NT2/D1 (cell line): Measurements from ENCODE around the gene MLLT6.

Experiments used
- DNase-seq: peaks from one replicate; pipeline ENCODE4 v3.0.0-alpha.2; 2011; ENCODE audit warnings: low read depth, low spot score
- H3K27me3 ChIP-seq: 2 replicates; pipeline ENCODE4 v1.6.0; 2011; ENCODE audit warnings: mild to moderate bottlenecking; ENCODE audit not compliant: insufficient read length, insufficient read depth
- H3K36me3 ChIP-seq: 2 replicates; pipeline ENCODE4 v1.6.1; 2011; ENCODE audit warnings: mild to moderate bottlenecking, low read length, mixed read lengths; ENCODE audit not compliant: insufficient read depth, insufficient read length
- H3K4me1 ChIP-seq: 2 replicates; pipeline ENCODE4 v1.5.1; 2011; ENCODE audit not compliant: insufficient read depth, insufficient read length
- H3K4me3 ChIP-seq: 2 replicates; pipeline ENCODE4 v1.5.1; 2011; ENCODE audit warnings: low read depth; ENCODE audit not compliant: insufficient read length
- H3K9ac ChIP-seq: 2 replicates; pipeline ENCODE4 v1.6.0; 2011; ENCODE audit warnings: low read depth; ENCODE audit not compliant: insufficient read length
- H3K9me3 ChIP-seq: 2 replicates; pipeline ENCODE4 v1.5.1; 2011; ENCODE audit warnings: mild to moderate bottlenecking, low read length; ENCODE audit not compliant: insufficient read depth
- SUZ12 ChIP-seq: IDR thresholded peaks from 2 replicates; pipeline ENCODE4 v1.6.1; 2011; ENCODE audit not compliant: insufficient read length, insufficient read depth; ENCODE audit errors: extremely low read depth
- YY1 ChIP-seq: IDR thresholded peaks from 2 replicates; pipeline ENCODE4 v1.6.1; 2011; ENCODE audit not compliant: insufficient read length, insufficient read depth
- ZNF274 ChIP-seq: IDR thresholded peaks from 2 replicates; pipeline ENCODE4 v1.6.1; 2011; ENCODE audit warnings: mild to moderate bottlenecking, low read depth, low read length

Gene MLLT6

GRCh38 chr17:38728290-38728831 is 23.3 kb downstream of the MLLT6 start:
- H3K4me3 ChIP-seq: no peak overlapping the region
- H3K36me3 ChIP-seq: peaks cover 20% of the 10 kb centered on the region
- no peaks in the 10 kb centered on the region for H3K9me3 ChIP-seq
- DNase-seq: no peak
- TF ChIP-seq SUZ12: no peak
- no peak for TF ChIP-seq YY1
- no peak for TF ChIP-seq ZNF274
- no peak overlapping the region for H3K9ac ChIP-seq
- H3K4me1 ChIP-seq: peaks cover 22% of the 10 kb centered on the region
- peaks cover 12% of the 10 kb centered on the region for H3K27me3 ChIP-seq

GRCh38 chr17:38729368-38729885 is 24.4 kb downstream of the MLLT6 start:
- Histone ChIP-seq H3K9ac (peak overlapping the region; percentile 93), H3K4me3 (peak overlapping the region; percentile 49), H3K4me1 (peaks cover 26% of the 10 kb centered on the region), H3K27me3 (peaks cover 12% of the 10 kb centered on the region), H3K9me3 (no peaks in the 10 kb centered on the region), H3K36me3 (peaks cover 31% of the 10 kb centered on the region)
- TF ChIP-seq SUZ12 (no peak), ZNF274 (no peak), YY1 (no peak)
- DNase-seq: no peak

GRCh38 chr17:38729886-38730525 is 24.9 kb downstream of the MLLT6 start, which contains the start of gene CISD3:
TSS of gene CISD3 (plus strand) at chr17:38730341. CDS start at chr17:38730359, 18 bp downstream.
- H3K4me3 ChIP-seq: peak within 1 kb of the TSS; percentile 90
- peak within 1 kb of the TSS; percentile 94 for H3K9ac ChIP-seq
- no peaks in the 10 kb centered on the region for H3K9me3 ChIP-seq
- H3K4me1 ChIP-seq: peaks cover 26% of the 10 kb centered on the region
- H3K36me3 ChIP-seq: peaks cover 36% of the 10 kb centered on the region
- H3K27me3 ChIP-seq: peaks cover 12% of the 10 kb centered on the region
- peak; percentile 68 for DNase-seq
- TF ChIP-seq SUZ12 (no peak), ZNF274 (no peak), YY1 (no peak)

- Histone ChIP-seq H3K36me3 (peaks cover 44% of the 10 kb centered on the region), H3K9me3 (no peaks in the 10 kb centered on the region), H3K27me3 (peaks cover 12% of the 10 kb centered on the region), H3K9ac (peak overlapping the region; percentile 94), H3K4me1 (peaks cover 32% of the 10 kb centered on the region), H3K4me3 (peak overlapping the region; percentile 90)
- no peak for DNase-seq
- no peak for TF ChIP-seq SUZ12
- no peak for TF ChIP-seq YY1
Observed at GRCh38 chr17:38730526-38731379, 25.7 kb downstream of the MLLT6 start.

GRCh38 chr17:38731526-38732294 is 26.6 kb downstream of the MLLT6 start:
- H3K4me3 ChIP-seq: no peak overlapping the region
- TF ChIP-seq SUZ12: no peak
- TF ChIP-seq ZNF274: no peak
- TF ChIP-seq YY1: no peak
- no peak for DNase-seq
- H3K9ac ChIP-seq: peak overlapping the region; percentile 94
- H3K36me3 ChIP-seq: peaks cover 50% of the 10 kb centered on the region
- H3K9me3 ChIP-seq: no peaks in the 10 kb centered on the region
- H3K27me3 ChIP-seq: peaks cover 12% of the 10 kb centered on the region
- peaks cover 28% of the 10 kb centered on the region for H3K4me1 ChIP-seq

GRCh38 chr17:38732376-38733281 is 27.6 kb downstream of the MLLT6 start:
- Histone ChIP-seq H3K27me3 (peaks cover 12% of the 10 kb centered on the region), H3K4me1 (peaks cover 28% of the 10 kb centered on the region), H3K9ac (no peak overlapping the region), H3K36me3 (peaks cover 58% of the 10 kb centered on the region), H3K9me3 (no peaks in the 10 kb centered on the region), H3K4me3 (no peak overlapping the region)
- DNase-seq: no peak
- TF ChIP-seq SUZ12 (no peak), YY1 (no peak)
